CD4-positive, alpha-beta T cell treated with Interleukin-6 at 100 ng/mL for 8 hours (primary cell): ENCODE data around the gene RALB.
"Not testable (repeated sequence)": the region's sequence is repeated elsewhere in the genome, so short reads cannot be mapped to it uniquely, and the experiment has no call there.

Experiments
- DNase-seq: peaks from one replicate; pipeline ENCODE4 v3.0.0-alpha.2; 2020; ENCODE audit warnings: mixed read lengths, low spot score

Gene RALB

GRCh38 chr2:120224735-120225548, 27.7 kb upstream of the RALB start:
- DNase-seq = no peak

GRCh38 chr2:120225549-120226065, 27.0 kb upstream of the RALB start:
- DNase-seq = no peak

DNA sequence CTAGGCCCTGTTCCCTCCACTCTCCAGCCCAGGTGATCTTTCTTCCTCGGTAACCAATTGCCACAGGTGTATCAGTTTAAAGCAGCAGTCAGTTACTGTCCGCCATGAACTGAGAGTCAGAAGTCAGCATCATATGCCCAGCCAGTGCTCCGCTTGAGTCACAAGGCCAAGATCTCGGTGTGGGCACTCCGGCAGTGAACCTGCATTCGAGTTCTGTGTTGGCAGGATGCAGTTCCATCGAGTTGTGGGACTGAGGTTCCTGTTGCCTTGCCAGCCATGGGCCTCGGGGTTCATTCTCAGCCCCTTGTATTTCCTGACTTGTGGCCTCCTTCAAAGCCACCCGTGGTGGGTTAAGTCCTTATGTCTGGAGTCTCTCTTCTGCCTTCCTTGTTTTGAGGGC, 26.3 kb upstream of the RALB start:
- DNase-seq = no peak

GRCh38 chr2:120227111-120227991, 25.3 kb upstream of the RALB start:
- no peak for DNase-seq

GRCh38 chr2:120228503-120228902, 24.1 kb upstream of the RALB start:
- DNase-seq = peak; percentile 11

- no peak for DNase-seq
Observed at GRCh38 chr2:120229341-120229740, 23.3 kb upstream of the RALB start.

DNA sequence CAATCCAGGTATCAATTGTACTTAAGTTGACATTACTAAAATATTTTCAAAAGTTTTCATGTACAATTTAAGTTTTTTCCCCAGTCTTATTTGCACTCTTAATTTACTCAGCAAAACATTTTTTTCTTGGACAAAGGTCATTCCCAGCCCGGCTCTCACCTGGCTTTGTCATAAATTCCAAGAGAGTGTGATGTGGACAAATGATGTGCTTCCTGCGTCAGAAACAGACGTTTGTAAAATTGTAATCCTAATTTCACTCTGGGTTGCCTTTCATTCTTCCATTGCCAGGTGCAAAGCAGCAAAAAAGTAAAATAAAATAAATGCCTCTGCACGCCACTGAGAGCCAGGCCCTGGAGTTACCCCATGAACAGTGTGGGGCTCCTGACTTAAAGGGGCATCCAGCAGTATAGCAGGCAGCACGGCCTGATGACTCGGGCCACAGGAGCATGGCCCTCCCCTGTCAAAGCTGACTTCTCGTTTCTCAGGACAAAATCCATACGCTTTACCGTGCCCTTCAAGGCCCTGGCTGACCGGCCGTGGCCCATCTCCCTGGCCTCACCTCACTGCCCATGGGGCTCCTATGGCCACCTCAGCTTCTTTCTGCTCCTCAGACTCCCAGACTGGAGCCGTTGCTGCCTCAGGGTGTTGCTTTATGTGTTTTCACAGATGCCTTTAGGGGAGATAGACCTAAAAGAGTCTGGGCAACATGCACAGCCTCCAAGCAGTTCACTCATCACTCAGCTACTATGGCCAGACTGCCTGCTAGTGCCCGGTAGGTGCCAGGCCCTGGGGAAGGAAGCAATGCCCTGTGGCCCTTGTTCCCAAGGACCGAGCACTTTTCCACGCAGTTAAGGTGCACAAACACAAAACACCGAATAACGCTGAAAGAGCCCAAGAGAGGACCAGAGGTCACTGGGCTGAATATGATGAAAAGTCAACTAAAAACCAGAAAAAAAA, 21.9 kb upstream of the RALB start:
- no peak for DNase-seq

DNA sequence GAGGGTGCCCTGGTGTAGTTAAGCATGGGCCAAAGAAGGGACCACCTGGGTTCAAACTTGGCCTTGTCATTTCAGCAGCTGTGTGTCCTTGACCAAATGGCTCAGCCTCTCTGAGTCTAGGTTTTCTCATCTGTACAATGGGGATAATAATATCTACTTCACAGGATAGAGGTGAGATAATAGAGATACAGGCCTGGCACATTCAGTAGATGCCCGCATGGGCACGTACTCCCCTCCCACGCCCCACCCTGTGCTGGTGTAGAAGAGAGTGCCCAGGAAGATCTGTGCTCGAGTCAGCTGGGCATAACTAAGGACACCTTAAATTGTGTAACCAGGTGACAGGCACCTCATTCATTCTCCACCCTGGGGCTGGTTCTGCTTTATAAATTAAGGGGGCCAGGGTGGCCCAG, 21.1 kb upstream of the RALB start:
- no peak for DNase-seq

- DNase-seq = peak; percentile 77
Observed at GRCh38 chr2:120231974-120232635, 20.5 kb upstream of the RALB start.

DNA sequence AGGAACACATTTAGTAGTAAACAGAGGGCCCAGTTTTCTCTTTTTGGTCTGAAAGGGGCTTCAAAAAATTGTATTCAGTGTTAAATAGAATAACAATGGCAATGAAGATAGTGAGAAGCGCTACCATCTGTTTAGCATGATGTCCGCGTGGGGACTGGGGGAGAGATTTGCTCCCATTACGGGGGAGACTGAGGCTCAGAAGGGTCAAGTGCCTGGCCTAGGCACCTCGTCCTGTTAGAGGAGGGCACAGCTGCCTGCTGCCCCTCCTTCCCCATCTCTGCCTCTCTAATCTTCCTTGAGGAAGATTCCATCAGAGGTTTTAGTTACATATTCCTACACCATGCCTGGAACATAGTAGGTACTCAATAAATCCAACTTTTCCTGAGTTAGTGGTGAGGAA, 19.4 kb upstream of the RALB start:
- DNase-seq = no peak

- not testable (repeated sequence) for DNase-seq
Observed at GRCh38 chr2:120235158-120235557, 17.5 kb upstream of the RALB start.

DNA sequence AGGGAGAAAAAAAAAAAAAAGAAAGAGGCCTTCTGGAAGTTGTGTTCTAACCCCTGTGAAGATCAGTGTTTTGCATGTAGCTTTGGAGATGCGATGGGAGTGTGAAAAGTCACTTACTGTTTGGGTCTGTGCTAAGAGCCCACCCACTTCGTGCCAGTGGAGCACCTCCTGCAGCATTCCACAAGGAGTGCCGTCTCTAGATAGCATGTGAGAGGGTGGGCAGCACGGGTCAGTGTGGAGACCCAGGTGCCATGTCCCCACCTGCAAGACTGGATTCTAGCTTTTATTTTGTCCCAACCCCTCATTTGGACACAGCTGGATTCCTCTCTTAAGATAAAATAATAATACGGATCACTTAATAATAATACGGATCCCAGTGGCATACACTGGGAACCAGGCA, 17.0 kb upstream of the RALB start:
- DNase-seq = no peak

- DNase-seq = no peak
Observed at GRCh38 chr2:120236316-120236715, 16.3 kb upstream of the RALB start.

GRCh38 chr2:120236791-120237190, 15.9 kb upstream of the RALB start:
- no peak for DNase-seq

DNA sequence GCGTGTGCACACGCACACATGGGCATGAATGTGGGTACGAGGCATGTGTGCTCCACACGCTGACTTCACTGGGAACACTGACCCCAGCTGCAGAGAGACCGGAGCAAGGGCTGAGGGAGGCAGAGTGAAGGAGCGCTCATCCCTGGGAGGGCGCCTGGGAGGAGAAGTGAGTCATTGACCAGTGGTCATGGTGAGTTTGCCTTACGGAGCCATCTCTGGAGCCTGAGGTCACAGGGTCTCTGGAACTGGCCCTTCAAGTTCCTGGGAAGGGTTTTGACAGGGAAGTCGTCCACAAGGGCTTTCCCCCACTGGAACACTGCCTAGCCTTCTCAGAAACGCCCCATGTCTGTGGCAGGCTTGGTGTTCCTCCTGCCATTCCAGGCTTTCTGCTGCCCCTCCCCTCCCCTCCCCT, 15.2 kb upstream of the RALB start:
- DNase-seq = no peak

DNA sequence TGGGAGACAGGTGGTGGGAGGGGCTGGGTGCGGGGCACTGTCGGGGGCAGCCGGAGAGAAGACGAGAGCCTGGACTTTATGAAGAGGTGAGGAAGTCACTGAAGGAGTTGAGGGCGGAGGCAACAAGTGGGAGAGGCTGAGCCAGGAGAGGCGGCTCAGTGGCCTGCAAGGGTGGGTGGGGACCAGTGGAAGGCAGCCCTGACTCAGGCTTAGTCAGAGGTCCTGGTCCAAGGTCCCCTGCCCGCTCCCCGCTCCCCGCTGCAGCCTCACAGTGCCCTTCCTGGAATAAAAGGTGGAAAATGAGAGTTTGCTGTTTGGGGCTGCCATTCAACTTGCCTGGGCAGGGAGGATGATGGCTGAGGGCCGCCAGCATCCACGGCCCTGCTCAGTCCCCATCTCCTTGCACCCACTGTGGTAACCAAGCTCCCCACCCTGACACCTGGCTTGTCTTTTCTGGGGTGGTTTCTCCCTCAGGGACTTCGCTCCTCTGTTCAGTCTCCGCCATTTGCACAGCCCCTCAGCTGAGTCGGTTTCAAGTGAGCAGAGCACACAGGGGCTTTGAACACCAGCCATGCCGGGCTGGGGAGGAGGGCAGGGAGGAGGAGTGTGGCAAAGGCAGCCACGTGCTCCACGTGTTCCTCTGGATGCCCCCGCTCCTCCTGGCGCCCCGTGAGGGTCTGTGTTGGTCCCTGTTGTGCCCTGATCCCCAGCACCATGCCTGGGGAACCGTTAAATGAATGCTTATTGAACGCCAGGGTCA, 13.7 kb upstream of the RALB start:
- no peak for DNase-seq

DNA sequence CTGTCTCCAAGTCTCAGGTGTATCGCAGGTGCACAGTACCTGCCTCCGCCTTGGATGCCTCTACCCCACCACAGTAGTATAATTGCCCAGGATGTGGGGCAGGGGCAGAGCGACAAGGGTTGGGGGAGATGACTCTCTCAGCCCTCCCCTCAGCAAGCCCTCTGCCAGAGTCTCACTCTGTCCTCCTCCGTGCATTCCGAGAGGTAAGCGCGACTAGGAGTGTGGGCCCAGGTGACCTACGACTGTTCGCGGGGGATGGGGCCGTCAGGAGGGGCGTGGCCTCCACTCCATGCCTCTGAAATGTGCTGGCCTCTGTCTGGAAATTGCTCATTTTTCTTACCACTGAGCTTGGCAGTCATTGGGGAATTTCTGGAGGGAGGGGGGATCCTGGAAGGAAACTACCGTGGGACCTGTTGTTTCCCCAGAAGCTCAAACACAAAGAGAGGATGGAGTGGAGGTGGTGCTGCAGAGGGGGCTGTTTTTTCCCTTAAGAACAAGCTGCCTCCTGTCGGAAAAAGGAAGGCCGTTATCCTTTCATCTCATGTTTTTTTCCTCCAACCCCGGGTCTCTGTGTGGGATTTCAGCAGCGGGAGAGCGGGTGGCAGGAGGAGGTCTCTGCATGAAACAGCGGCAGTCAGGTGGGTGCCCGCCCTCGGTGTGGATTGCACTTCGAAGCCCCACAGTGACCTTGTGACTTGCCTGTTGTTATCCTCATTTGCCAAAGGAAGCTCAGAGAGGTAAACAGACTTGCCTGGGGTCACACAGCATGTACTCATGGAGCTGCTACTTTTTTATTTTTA, 13.0 kb upstream of the RALB start:
- DNase-seq = no peak

- DNase-seq = no peak
Observed at GRCh38 chr2:120240901-120241429, 11.7 kb upstream of the RALB start.

DNA sequence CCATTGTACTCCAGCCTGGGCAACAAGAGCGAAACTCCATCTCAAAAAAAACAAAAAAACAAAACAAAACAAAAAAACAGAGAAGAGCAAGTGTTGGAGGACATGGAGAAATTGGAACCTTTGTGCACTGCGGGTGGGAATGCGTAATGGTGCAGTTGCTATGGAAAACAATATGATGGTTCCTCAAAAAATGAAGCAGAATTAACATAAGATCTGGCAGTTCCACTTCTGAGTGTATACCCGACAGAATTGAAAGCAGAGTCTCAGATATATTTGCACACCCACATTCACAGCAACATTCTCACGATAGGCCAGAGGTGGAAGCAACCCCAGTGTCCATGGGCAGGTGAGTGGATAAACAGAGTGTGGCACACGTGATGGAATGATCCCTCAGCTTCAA, 11.0 kb upstream of the RALB start:
- no peak for DNase-seq
